ENCODE measurements around the gene ONECUT1.

DNA sequence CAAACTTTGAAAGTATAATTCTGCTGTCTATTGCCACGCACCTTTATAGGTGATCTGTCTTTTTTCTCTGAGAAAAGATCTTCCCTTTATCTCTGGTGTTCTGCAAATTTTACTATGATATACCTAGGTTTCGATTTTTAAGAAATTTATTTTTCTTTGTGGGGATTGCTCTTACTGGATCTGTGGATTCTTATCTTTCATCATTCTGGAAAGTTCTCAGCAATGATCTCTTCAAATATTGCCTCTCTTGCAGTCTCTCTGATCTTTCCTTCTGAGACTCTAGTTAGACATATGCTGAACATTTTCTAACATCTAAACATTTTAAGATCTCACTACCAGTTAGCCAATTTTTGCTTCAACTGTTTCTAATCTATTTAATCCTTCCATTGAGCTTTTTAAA lies 63.9 kb downstream of the ONECUT1 start:
- TF ChIP-seq, protein P1, sequence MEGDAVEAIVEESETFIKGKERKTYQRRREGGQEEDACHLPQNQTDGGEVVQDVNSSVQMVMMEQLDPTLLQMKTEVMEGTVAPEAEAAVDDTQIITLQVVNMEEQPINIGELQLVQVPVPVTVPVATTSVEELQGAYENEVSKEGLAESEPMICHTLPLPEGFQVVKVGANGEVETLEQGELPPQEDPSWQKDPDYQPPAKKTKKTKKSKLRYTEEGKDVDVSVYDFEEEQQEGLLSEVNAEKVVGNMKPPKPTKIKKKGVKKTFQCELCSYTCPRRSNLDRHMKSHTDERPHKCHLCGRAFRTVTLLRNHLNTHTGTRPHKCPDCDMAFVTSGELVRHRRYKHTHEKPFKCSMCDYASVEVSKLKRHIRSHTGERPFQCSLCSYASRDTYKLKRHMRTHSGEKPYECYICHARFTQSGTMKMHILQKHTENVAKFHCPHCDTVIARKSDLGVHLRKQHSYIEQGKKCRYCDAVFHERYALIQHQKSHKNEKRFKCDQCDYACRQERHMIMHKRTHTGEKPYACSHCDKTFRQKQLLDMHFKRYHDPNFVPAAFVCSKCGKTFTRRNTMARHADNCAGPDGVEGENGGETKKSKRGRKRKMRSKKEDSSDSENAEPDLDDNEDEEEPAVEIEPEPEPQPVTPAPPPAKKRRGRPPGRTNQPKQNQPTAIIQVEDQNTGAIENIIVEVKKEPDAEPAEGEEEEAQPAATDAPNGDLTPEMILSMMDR (IDR thresholded peaks at IDR 0.05) = no peak
- TF ChIP-seq POLR2A (IDR thresholded peaks at IDR 0.05) = no peak

Measured in esophagus squamous epithelium (tissue), 4 donors.